WTC11 (cell line): Measurements from ENCODE around the gene KSR1. TPM values are rescaled to one million over a fixed set of nuclear protein-coding genes. Genes with fewer than 3 reads are reported as not detected.
A peak's percentile ranks its signal among the peaks of the same experiment; 100 is the strongest.

Experiments
- ATAC-seq: fragments of 200-7000 bp; cut with Tn5 transposase; 2 replicates; pipeline ENCODE4 v1.10.0; 2021; ENCODE audit warnings: mild to moderate bottlenecking, moderate library complexity
- CTCF ChIA-PET: fragments of 300-600 bp; sonication (Branson Sonifier 250); formaldehyde crosslinking; loops from one replicate; lab custom pipeline; 2021; ENCODE audit warnings: antibody characterized with exemption; lab: Charles Lee
- POLR2A ChIA-PET: fragments of 350-600 bp; sonication (Branson Sonifier 250); formaldehyde crosslinking; loops from one replicate; lab custom pipeline; 2021; ENCODE audit warnings: antibody characterized with exemption; lab: Charles Lee
- DNase-seq: peaks from one replicate; pipeline ENCODE4 v3.0.0; 2021; ENCODE audit warnings: low spot score
- H3K27ac Mint-ChIP-seq: 2 replicates; pipeline ENCODE4 v1.8.0; 2021; ENCODE audit warnings: mixed read lengths
- H3K27me3 Mint-ChIP-seq: 2 replicates; pipeline ENCODE4 v1.8.0; 2021; ENCODE audit warnings: low read depth, mild to moderate bottlenecking, moderate library complexity, mixed read lengths
- H3K36me3 Mint-ChIP-seq: 2 replicates; pipeline ENCODE4 v1.8.0; 2021; ENCODE audit warnings: mixed read lengths
- H3K4me1 Mint-ChIP-seq: 2 replicates; pipeline ENCODE4 v1.8.0; 2022; ENCODE audit warnings: mixed read lengths
- H3K4me3 Mint-ChIP-seq: 2 replicates; pipeline ENCODE4 v1.8.0; 2021; ENCODE audit warnings: mild to moderate bottlenecking, moderate library complexity, mixed read lengths
- H3K9me3 Mint-ChIP-seq: 2 replicates; pipeline ENCODE4 v1.8.0; 2021; ENCODE audit warnings: mixed read lengths
- EMX1 ChIP-seq: fragments of 250-450 bp; sonication (Bioruptor Pico); IDR thresholded peaks from 2 replicates; pipeline ENCODE4 v1.8.0; 2021; ENCODE audit warnings: mild to moderate bottlenecking
- ETV6 ChIP-seq: sonication (generic); formaldehyde crosslinking; IDR thresholded peaks from 2 replicates; pipeline ENCODE4 v1.8.1; 2022; ENCODE audit warnings: mild to moderate bottlenecking, missing genetic modification reagents
- FOXJ3 ChIP-seq: sonication (generic); formaldehyde crosslinking; IDR thresholded peaks from 2 replicates; pipeline ENCODE4 v1.9.0; 2021; ENCODE audit warnings: missing genetic modification reagents, mild to moderate bottlenecking, borderline replicate concordance
- FOXK1 ChIP-seq: sonication (generic); formaldehyde crosslinking; IDR thresholded peaks from 2 replicates; pipeline ENCODE4 v1.8.0; 2022; ENCODE audit warnings: mild to moderate bottlenecking, moderate library complexity, missing genetic modification reagents
- GRHL2 ChIP-seq: fragments of 250-450 bp; sonication (Bioruptor Pico); IDR thresholded peaks from 2 replicates; pipeline ENCODE4 v1.8.0; 2022; ENCODE audit warnings: mild to moderate bottlenecking, moderate library complexity; ENCODE audit not compliant: insufficient replicate concordance, severe bottlenecking
- HMGA2 ChIP-seq: fragments of 250-450 bp; sonication (Bioruptor Pico); IDR thresholded peaks from 2 replicates; pipeline ENCODE4 v1.4.0; 2021; ENCODE audit warnings: mild to moderate bottlenecking, moderate library complexity
- JUN ChIP-seq: sonication (generic); formaldehyde crosslinking; IDR thresholded peaks from 2 replicates; pipeline ENCODE4 v1.8.0; 2023; ENCODE audit warnings: mild to moderate bottlenecking, missing genetic modification reagents
- NR2C2 ChIP-seq: sonication (generic); formaldehyde crosslinking; IDR thresholded peaks from 2 replicates; pipeline ENCODE4 v1.8.0; 2022; ENCODE audit warnings: mild to moderate bottlenecking, missing genetic modification reagents
- NR3C1 ChIP-seq: sonication (generic); formaldehyde crosslinking; conservative IDR thresholded peaks from 2 replicates; pipeline ENCODE4 v1.8.1; 2023; ENCODE audit warnings: low read depth, mild to moderate bottlenecking, missing genetic modification reagents
- PRRX2 ChIP-seq: fragments of 250-450 bp; sonication (Bioruptor Pico); IDR thresholded peaks from 2 replicates; pipeline ENCODE4 v1.8.0; 2021; ENCODE audit warnings: mild to moderate bottlenecking
- SMAD3 ChIP-seq: sonication (generic); formaldehyde crosslinking; IDR thresholded peaks from 2 replicates; pipeline ENCODE4 v1.8.0; 2022; ENCODE audit warnings: missing genetic modification reagents, mild to moderate bottlenecking, borderline replicate concordance
- SP1 ChIP-seq: sonication (generic); formaldehyde crosslinking; conservative IDR thresholded peaks from 2 replicates; pipeline ENCODE4 v1.8.1; 2022; ENCODE audit warnings: missing genetic modification reagents
- ZNF416 ChIP-seq: fragments of 250-450 bp; sonication (Bioruptor Pico); IDR thresholded peaks from 2 replicates; pipeline ENCODE4 v1.9.0; 2021; ENCODE audit warnings: mild to moderate bottlenecking, inconsistent platforms
- ZNF423 ChIP-seq: fragments of 250-450 bp; sonication (Bioruptor Pico); IDR thresholded peaks from 2 replicates; pipeline ENCODE4 v2.1.2; 2022; ENCODE audit warnings: mild to moderate bottlenecking, moderate library complexity
- total RNA-seq: library from RNA; stranded (reverse); gene quantifications from 3 replicates; pipeline ENCODE4 v1.2.3, GENCODE V29; 2021
- TF ChIP-seq, protein P1 (sequence below): sonication (generic); formaldehyde crosslinking; IDR thresholded peaks from 2 replicates; pipeline ENCODE4 v1.8.1; 2023; ENCODE audit warnings: mild to moderate bottlenecking, missing genetic modification reagents, moderate library complexity
- TF ChIP-seq, protein P2 (sequence below): fragments of 250-450 bp; sonication (Bioruptor Pico); IDR thresholded peaks from 2 replicates; pipeline ENCODE4 v1.8.0; 2021; ENCODE audit warnings: mild to moderate bottlenecking
- TF ChIP-seq, protein P3 (sequence below): sonication (generic); formaldehyde crosslinking; IDR thresholded peaks from 2 replicates; pipeline ENCODE4 v1.8.1; 2022; ENCODE audit warnings: missing genetic modification reagents, borderline replicate concordance
- TF ChIP-seq, protein P4 (sequence below): sonication (generic); formaldehyde crosslinking; IDR thresholded peaks from 2 replicates; pipeline ENCODE4 v1.8.0; 2022; ENCODE audit warnings: mild to moderate bottlenecking, missing genetic modification reagents
- TF ChIP-seq, protein P5 (sequence below): fragments of 200-600 bp; IDR thresholded peaks from 2 replicates; pipeline ENCODE4 v1.8.0; 2022; ENCODE audit warnings: antibody characterized with exemption
- TF ChIP-seq, protein P6 (sequence below): fragments of 250-450 bp; sonication (Bioruptor Pico); IDR thresholded peaks from 2 replicates; pipeline ENCODE4 v1.9.0; 2021; ENCODE audit warnings: mild to moderate bottlenecking
- TF ChIP-seq, protein P7 (sequence below): sonication (generic); formaldehyde crosslinking; IDR thresholded peaks from 2 replicates; pipeline ENCODE4 v1.8.1; 2023; ENCODE audit warnings: mild to moderate bottlenecking, moderate library complexity, missing genetic modification reagents
- TF ChIP-seq, protein P8 (sequence below): sonication (generic); formaldehyde crosslinking; conservative IDR thresholded peaks from 2 replicates; pipeline ENCODE4 v1.8.1; 2023; ENCODE audit warnings: mild to moderate bottlenecking, low read depth, missing genetic modification reagents, moderate library complexity

KSR1 gene
- total RNA-seq, 1 experiment from 2014 or later = 45.5 TPM

DNA sequence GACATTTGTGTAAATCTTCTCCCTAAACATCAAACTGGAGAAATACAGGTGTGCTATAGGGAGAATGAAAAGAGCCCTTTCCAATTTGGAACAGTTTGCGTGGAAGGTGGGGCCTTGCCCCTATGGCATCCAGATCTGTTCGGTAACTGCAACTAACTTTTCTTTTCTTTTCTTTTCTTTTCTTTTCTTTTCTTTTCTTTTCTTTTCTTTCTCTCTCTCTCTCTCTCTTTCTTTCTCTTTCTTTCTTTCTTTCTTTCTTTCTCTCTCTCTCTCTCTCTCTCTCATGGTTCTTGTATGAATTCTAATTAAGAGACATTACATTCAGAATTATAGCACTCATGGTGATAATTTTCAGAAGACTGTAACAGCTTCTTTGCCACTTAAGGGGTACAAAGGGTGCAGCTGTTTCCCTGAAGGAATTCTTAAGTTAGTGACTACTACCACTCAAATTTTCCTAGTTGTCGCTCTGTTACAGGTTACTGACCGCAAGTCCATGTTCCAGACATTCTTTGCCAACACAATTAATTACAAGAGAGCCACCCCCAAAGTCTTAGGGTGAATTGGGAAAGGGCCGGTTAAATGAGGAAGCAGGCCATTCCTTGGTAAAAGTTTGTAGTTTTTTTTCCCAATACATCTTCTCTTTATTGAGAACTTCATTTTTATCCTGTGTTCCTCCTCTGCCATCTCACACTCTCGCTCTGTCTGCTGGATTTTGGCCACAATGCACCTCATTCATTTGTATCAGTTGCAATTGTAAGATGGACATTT lies 69.8 kb downstream of the KSR1 start:
- H3K4me3 Mint-ChIP-seq = peak overlapping the region; percentile 22; the same call in 1 of the 2 replicates

DNA sequence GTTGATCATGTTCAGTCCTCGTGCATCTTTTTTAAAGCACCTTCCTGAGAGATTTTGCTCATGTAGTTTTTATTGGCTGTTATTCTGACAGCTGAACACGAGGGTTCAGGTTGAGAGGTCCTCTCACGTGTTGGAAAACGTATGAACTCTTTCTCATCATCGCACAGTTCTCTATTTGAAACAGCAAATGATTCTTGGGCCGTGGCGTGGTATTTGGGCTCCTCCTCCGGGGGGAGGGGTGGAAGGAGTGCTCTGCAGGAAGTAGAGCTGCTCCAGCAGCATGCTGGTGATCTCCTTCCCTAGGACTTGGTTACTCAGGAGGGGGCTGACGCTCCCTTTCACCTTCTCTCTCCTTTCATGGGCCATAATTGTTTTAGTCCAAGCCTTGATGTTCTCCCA lies 70.4 kb downstream of the KSR1 start:
- POLR2A ChIA-PET = interaction anchor here (0.7 to 2.3 kb wide), 2 partner anchors 20 to 71 kb away, joined by 6 read pairs; partner anchors contain the start of gene KSR1
- CTCF ChIA-PET = interaction anchor here (0.7 to 1.9 kb wide), 3 partner anchors 69 to 77 kb away, joined by 3 to 5 read pairs (median 3); partner anchors contain the start of gene KSR1

More for the DNA sequence above, 69.8 kb downstream of the KSR1 start:
- H3K4me1 Mint-ChIP-seq = peaks cover 75% of the 10 kb centered on the region
- H3K27me3 Mint-ChIP-seq = no peaks in the 10 kb centered on the region
- H3K36me3 Mint-ChIP-seq = no peaks in the 10 kb centered on the region
- ATAC-seq = no peak
- POLR2A ChIA-PET = interaction anchor here (2.3 kb wide), 1 partner anchor 19 kb away, joined by 6 read pairs; no protein-coding TSS in a partner anchor
- CTCF ChIA-PET = interaction anchor here (1.0 kb wide), 1 partner anchor 14 kb away, joined by 4 read pairs; no protein-coding TSS in a partner anchor
- no peaks in the 10 kb centered on the region for H3K9me3 Mint-ChIP-seq
- no peak for DNase-seq
- peak overlapping the region; percentile 84 for H3K27ac Mint-ChIP-seq
- TF ChIP-seq, protein P1, sequence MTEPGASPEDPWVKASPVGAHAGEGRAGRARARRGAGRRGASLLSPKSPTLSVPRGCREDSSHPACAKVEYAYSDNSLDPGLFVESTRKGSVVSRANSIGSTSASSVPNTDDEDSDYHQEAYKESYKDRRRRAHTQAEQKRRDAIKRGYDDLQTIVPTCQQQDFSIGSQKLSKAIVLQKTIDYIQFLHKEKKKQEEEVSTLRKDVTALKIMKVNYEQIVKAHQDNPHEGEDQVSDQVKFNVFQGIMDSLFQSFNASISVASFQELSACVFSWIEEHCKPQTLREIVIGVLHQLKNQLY = no peak
- TF ChIP-seq, protein P2, sequence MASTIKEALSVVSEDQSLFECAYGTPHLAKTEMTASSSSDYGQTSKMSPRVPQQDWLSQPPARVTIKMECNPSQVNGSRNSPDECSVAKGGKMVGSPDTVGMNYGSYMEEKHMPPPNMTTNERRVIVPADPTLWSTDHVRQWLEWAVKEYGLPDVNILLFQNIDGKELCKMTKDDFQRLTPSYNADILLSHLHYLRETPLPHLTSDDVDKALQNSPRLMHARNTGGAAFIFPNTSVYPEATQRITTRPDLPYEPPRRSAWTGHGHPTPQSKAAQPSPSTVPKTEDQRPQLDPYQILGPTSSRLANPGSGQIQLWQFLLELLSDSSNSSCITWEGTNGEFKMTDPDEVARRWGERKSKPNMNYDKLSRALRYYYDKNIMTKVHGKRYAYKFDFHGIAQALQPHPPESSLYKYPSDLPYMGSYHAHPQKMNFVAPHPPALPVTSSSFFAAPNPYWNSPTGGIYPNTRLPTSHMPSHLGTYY (CRISPR knock-in tag) = no peak
- TF ChIP-seq, protein P3, sequence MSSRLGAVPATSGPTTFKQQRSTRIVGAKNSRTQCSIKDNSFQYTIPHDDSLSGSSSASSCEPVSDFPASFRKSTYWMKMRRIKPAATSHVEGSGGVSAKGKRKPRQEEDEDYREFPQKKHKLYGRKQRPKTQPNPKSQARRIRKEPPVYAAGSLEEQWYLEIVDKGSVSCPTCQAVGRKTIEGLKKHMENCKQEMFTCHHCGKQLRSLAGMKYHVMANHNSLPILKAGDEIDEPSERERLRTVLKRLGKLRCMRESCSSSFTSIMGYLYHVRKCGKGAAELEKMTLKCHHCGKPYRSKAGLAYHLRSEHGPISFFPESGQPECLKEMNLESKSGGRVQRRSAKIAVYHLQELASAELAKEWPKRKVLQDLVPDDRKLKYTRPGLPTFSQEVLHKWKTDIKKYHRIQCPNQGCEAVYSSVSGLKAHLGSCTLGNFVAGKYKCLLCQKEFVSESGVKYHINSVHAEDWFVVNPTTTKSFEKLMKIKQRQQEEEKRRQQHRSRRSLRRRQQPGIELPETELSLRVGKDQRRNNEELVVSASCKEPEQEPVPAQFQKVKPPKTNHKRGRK (CRISPR knock-in tag) = no peak; the same call in 1 of the 2 replicates
- TF ChIP-seq EMX1 (CRISPR knock-in tag) (no peak), NR2C2 (CRISPR knock-in tag) (no peak), SP1 (CRISPR knock-in tag) (no peak), ZNF423 (CRISPR knock-in tag) (no peak)
- TF ChIP-seq, protein P4, sequence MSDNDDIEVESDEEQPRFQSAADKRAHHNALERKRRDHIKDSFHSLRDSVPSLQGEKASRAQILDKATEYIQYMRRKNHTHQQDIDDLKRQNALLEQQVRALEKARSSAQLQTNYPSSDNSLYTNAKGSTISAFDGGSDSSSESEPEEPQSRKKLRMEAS (CRISPR knock-in tag) = no peak

More for the DNA sequence above, 70.4 kb downstream of the KSR1 start:
- Mint-ChIP-seq H3K27ac (peak overlapping the region; percentile 84), H3K27me3 (no peaks in the 10 kb centered on the region), H3K9me3 (no peaks in the 10 kb centered on the region), H3K36me3 (no peaks in the 10 kb centered on the region), H3K4me3 (peak overlapping the region; percentile 22), H3K4me1 (peaks cover 80% of the 10 kb centered on the region)
- peak; percentile 80 for ATAC-seq
- TF ChIP-seq SMAD3 (CRISPR knock-in tag) = no peak
- TF ChIP-seq ETV6 = no peak
- TF ChIP-seq, protein P5, sequence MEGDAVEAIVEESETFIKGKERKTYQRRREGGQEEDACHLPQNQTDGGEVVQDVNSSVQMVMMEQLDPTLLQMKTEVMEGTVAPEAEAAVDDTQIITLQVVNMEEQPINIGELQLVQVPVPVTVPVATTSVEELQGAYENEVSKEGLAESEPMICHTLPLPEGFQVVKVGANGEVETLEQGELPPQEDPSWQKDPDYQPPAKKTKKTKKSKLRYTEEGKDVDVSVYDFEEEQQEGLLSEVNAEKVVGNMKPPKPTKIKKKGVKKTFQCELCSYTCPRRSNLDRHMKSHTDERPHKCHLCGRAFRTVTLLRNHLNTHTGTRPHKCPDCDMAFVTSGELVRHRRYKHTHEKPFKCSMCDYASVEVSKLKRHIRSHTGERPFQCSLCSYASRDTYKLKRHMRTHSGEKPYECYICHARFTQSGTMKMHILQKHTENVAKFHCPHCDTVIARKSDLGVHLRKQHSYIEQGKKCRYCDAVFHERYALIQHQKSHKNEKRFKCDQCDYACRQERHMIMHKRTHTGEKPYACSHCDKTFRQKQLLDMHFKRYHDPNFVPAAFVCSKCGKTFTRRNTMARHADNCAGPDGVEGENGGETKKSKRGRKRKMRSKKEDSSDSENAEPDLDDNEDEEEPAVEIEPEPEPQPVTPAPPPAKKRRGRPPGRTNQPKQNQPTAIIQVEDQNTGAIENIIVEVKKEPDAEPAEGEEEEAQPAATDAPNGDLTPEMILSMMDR = no peak
- no peak for TF ChIP-seq HMGA2 (CRISPR knock-in tag)
- TF ChIP-seq ZNF416 (CRISPR knock-in tag) = no peak
- no peak for TF ChIP-seq NR3C1 (CRISPR knock-in tag)
- TF ChIP-seq, protein P6, sequence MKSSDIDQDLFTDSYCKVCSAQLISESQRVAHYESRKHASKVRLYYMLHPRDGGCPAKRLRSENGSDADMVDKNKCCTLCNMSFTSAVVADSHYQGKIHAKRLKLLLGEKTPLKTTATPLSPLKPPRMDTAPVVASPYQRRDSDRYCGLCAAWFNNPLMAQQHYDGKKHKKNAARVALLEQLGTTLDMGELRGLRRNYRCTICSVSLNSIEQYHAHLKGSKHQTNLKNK (CRISPR knock-in tag) = no peak
- no peak for TF ChIP-seq GRHL2 (CRISPR knock-in tag)
- TF ChIP-seq, protein P7, sequence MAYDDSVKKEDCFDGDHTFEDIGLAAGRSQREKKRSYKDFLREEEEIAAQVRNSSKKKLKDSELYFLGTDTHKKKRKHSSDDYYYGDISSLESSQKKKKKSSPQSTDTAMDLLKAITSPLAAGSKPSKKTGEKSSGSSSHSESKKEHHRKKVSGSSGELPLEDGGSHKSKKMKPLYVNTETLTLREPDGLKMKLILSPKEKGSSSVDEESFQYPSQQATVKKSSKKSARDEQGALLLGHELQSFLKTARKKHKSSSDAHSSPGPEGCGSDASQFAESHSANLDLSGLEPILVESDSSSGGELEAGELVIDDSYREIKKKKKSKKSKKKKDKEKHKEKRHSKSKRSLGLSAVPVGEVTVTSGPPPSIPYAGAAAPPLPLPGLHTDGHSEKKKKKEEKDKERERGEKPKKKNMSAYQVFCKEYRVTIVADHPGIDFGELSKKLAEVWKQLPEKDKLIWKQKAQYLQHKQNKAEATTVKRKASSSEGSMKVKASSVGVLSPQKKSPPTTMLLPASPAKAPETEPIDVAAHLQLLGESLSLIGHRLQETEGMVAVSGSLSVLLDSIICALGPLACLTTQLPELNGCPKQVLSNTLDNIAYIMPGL (CRISPR knock-in tag) = no peak
- TF ChIP-seq FOXK1 (CRISPR knock-in tag) = no peak
- no peak for TF ChIP-seq FOXJ3 (CRISPR knock-in tag)
- TF ChIP-seq, protein P8, sequence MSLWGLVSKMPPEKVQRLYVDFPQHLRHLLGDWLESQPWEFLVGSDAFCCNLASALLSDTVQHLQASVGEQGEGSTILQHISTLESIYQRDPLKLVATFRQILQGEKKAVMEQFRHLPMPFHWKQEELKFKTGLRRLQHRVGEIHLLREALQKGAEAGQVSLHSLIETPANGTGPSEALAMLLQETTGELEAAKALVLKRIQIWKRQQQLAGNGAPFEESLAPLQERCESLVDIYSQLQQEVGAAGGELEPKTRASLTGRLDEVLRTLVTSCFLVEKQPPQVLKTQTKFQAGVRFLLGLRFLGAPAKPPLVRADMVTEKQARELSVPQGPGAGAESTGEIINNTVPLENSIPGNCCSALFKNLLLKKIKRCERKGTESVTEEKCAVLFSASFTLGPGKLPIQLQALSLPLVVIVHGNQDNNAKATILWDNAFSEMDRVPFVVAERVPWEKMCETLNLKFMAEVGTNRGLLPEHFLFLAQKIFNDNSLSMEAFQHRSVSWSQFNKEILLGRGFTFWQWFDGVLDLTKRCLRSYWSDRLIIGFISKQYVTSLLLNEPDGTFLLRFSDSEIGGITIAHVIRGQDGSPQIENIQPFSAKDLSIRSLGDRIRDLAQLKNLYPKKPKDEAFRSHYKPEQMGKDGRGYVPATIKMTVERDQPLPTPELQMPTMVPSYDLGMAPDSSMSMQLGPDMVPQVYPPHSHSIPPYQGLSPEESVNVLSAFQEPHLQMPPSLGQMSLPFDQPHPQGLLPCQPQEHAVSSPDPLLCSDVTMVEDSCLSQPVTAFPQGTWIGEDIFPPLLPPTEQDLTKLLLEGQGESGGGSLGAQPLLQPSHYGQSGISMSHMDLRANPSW (CRISPR knock-in tag) = no peak
- no peak for TF ChIP-seq PRRX2 (CRISPR knock-in tag)
- no peak for TF ChIP-seq JUN
- DNase-seq = peak; percentile 42
